NT2/D1 (cell line): ENCODE results near the gene KREMEN1.

Source experiments
- SUZ12 ChIP-seq: IDR thresholded peaks from 2 replicates; pipeline ENCODE4 v1.6.1; 2011; ENCODE audit not compliant: insufficient read length, insufficient read depth; ENCODE audit errors: extremely low read depth
- ZNF274 ChIP-seq: IDR thresholded peaks from 2 replicates; pipeline ENCODE4 v1.6.1; 2011; ENCODE audit warnings: mild to moderate bottlenecking, low read depth, low read length

- no peak for TF ChIP-seq ZNF274
- no peak for TF ChIP-seq SUZ12
These were observed 45.1 kb downstream of the KREMEN1 start for GRCh38 chr22:29117799-29118477.
